Measurements from ENCODE around the gene UBE2Z.

UBE2Z gene

DNA sequence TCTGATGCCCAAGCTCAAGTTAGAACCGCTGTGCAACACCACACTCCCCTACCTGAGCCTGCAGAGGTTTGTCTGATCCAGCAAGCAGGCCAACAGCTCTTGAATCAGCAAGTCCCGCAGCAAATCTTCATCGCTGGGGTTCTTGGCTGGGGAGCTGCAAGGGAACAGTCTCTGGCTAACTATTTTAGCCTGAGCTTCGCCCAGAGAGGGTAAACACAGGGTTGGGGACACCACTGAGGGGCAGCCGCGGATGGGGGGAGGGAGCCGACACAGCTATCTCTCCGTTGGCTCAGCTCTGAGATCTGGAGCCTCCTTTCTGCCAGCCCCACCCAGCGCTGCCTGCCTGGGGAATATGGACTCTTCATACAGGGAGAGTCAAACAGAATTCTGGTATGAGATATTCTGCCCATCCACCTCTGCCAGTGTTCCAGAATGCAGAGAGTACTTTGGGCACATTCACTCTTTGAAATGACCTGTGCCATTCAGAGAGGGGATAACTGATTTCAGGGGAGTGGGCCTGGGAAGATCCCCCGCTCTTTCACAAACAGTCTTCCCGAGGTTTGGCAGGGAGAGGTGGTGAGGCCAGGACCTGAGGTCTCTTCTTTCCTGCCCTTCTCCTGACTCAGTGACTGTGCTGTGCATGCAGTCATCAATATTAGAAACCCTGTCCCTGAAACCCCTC, 52.8 kb downstream of the UBE2Z start:
- no peak for DNase-seq (ENCODE audit: low read depth, low spot score)

DNA sequence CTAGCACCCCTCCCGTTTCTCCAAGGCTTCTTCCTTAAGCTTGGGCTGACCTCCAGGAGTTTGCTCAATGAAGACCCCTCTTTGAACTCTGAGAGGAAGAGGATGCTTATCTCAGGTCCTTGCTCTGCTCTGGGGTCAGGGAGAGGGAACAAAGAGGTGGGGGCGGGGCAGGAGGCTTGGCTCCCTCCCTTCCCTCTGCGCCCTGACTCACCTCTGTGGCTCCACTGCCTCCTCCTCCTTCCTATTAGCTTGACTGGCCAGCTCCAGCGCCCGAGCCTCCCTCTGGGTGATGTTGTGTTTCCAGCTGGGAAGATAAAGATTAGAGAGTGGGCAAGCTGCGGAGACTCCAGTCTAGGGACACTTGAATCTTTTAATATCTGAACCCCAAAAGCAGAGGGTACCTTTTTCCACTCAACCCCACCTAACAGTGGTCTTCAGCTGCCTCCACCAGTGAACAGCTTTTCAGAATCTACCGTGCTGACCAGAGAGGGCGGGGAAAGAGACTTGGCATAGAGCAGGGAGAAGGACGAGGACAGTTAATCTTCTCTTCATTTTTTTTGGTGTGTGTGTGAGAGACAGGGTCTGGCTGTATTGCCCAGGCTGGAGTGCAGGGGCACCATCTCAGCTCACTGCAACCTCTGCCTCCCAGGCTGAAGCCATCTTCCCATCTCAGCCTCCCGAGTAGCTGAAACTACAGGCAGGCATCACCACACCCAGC, 53.5 kb downstream of the UBE2Z start:
- DNase-seq (ENCODE audit: low read depth, low spot score) = no peak

DNA sequence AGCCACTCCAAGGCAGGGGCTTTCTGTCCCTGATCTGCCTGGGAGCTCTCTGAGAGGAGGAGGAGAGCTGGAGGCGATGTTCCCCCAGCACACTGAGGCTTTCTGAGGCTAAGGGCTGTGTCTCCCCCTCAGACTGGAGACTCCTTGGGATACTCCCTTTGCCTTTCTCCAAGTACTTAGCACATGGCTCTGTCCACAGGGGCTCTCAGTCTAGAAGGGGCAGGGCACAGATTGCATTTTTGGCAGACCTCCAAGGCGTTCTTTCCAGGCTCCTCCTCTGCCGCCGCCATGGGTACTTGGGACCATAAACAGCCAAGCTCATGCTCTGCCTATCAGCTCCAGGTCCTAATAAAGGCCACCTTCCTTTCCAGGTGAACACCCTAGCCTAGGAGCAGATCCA, 62.0 kb downstream of the UBE2Z start:
- DNase-seq (ENCODE audit: low read depth, low spot score) = no peak

DNA sequence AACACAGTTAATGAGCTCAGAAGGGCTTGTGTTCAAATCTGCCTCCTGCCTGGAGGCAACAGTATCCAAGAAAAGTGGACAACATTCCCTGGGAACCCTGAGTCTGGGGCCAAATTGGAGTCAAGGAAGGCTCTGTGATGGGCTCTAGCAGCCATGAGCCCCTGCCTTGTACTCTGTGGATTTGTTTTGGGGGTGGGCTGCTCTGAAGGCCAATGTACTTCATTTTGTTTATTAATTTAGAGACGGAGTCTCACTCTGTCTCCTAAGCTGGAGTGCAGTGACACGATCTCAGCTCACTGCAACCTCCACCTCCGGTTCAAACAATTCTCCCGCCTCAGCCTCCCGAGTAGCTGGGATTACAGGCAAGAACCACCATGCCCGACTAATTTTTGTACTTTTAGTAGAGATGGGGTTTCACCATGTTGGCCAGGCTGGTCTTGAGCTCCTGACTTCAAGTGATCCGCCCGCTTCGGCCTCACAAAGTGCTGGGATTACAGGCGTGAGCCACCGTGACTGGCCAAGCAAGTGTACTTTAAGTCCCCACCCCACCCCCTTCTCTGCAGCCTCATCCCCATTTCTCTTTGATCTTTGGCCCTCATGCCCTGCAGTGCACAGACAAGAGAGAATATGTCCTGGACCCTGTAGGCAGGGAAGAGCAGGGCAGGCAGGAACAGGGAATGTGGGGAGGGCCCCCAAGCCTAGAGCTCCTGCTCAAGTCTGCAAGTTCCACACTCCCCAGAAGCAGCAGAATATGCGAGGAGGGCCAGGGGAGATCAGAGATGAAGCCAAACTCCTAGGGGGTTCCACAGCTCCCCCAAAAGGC, 62.9 kb downstream of the UBE2Z start:
- DNase-seq (ENCODE audit: low read depth, low spot score) = no peak

DNA sequence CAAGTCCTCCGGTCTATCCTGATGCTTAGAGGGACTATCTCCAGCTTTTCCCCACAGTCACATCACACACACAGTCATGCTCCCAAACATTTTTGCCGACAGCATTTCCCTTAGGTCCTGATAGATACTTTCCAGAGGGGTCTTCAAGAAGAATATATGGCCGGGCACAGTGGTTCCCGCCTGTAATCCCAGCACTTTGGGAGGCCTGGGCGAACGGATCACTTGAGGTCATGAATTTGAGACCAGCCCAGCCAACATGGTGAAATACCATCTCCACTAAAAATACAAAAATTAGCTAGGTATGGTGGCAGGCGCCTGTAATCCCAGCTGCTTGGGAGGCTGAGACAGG, 64.5 kb downstream of the UBE2Z start:
- no peak for DNase-seq (ENCODE audit: low read depth, low spot score)

DNA sequence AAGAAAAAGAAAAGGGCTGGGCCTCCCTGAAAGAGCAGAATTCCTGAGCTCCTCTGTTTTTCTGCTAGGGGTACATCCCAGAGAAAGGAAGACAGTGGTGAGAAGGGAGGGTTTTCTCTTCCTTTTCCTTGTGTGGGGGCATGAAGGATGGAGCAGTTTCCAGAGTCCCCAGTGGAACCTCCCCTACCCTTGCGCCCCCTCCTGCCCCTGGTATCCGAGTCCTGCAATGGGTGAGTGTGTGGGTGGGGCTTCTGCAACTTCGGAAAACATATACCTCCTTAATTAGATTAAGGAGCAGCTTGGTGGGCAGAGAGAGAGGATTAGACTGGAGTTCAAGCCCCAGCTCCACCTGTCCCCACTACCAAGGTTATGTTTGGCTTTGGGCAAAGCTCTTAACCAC, 65.6 kb downstream of the UBE2Z start:
- no peak for DNase-seq (ENCODE audit: low read depth, low spot score)
